ENCODE data around the gene PLA2G15. TPM values are rescaled to one million over a fixed set of nuclear protein-coding genes. Genes with fewer than 3 reads are reported as not detected.

The PLA2G15 gene
- total and polyA plus RNA-seq, 2 experiments from 2014 or later, result 3.1 to 14.8 TPM

DNA sequence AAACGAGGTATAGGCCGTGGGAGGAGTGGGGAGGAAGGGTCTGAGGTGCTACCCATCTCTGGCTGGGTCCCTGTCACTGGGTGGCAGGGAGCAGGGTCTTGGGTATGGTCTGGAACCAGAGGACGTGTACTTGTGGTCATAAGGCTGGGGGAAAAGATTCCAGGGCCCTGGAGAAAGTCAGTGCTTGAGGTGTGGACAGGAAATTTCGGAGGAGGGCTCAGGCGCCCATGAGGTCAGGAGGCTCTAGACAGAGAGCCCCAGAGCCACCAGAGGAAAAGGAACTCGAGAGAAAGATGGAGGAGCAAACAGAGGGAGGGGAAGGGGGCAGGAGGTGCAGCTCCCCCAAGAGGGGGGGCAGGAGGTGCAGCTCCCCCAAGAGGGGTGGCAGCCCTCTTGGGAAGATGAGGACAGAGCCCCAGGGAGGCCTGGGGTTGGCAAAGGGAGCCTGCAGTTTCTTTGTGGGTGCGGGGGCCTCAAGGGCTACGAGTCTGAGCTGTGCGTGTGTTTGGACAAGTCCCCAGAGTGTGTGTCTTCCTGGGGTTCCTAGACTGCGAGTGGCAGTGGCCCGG, 18.5 kb downstream of the PLA2G15 start:
- ATAC-seq, result no peak; the same call in 2 of the 3 replicates
- peak; percentile 14 for DNase-seq (ENCODE audit: low spot score)
- Histone ChIP-seq H3K4me3 (peak overlapping the region; percentile 81), H4K20me1 (replicated peaks; ENCODE audit: insufficient read depth) (no peaks in the 10 kb centered on the region; the same call in 1 of the 2 replicates), H3K9me2 (ENCODE audit: insufficient read depth) (no peaks in the 10 kb centered on the region), H3K79me2 (replicated peaks; ENCODE audit: insufficient read depth) (peaks cover 31% of the 10 kb centered on the region), H3K4me2 (peak overlapping the region; percentile 76), H3K27ac (ENCODE audit: low read depth) (no peak overlapping the region), H3K27me3 (ENCODE audit: insufficient read depth) (peaks cover 8% of the 10 kb centered on the region; the same call in 1 of the 2 replicates), H3F3A (replicated peaks; ENCODE audit: low read depth) (peaks cover 12% of the 10 kb centered on the region), H3K36me3 (ENCODE audit: insufficient read depth) (no peaks in the 10 kb centered on the region), H3K4me1 (ENCODE audit: insufficient read depth) (peaks cover 14% of the 10 kb centered on the region), H2AFZ (peak overlapping the region; percentile 94)
- peaks cover 29% of the 10 kb centered on the region for H3K27me3 Mint-ChIP-seq (ENCODE audit: insufficient read depth, low read depth, poor library complexity)
- TF ChIP-seq, protein P1, sequence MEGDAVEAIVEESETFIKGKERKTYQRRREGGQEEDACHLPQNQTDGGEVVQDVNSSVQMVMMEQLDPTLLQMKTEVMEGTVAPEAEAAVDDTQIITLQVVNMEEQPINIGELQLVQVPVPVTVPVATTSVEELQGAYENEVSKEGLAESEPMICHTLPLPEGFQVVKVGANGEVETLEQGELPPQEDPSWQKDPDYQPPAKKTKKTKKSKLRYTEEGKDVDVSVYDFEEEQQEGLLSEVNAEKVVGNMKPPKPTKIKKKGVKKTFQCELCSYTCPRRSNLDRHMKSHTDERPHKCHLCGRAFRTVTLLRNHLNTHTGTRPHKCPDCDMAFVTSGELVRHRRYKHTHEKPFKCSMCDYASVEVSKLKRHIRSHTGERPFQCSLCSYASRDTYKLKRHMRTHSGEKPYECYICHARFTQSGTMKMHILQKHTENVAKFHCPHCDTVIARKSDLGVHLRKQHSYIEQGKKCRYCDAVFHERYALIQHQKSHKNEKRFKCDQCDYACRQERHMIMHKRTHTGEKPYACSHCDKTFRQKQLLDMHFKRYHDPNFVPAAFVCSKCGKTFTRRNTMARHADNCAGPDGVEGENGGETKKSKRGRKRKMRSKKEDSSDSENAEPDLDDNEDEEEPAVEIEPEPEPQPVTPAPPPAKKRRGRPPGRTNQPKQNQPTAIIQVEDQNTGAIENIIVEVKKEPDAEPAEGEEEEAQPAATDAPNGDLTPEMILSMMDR (conservative IDR thresholded peaks at IDR 0.05; ENCODE audit: low read depth in 2 of 2), result peak in 1 of 2 experiments; percentile 73; a peak in 2 of 4 replicates
- TF ChIP-seq NANOG (IDR thresholded peaks at IDR 0.05; ENCODE audit: borderline replicate concordance), result no peak
- TF ChIP-seq EZH2 (IDR thresholded peaks at IDR 0.05; ENCODE audit: low read depth, unreplicated experiment), result no peak
- H3K36me3 Mint-ChIP-seq (ENCODE audit: low read depth), result no peaks in the 10 kb centered on the region; the same call in 2 of the 3 replicates
- no peaks in the 10 kb centered on the region; the same call in 2 of the 3 replicates for H3K9me3 Mint-ChIP-seq
- peak overlapping the region; percentile 78; the same call in 1 of the 2 replicates for H3K27ac Mint-ChIP-seq
- peaks cover 22% of the 10 kb centered on the region for H3K4me1 Mint-ChIP-seq
- H3K4me3 Mint-ChIP-seq, result peak overlapping the region; percentile 92

DNA sequence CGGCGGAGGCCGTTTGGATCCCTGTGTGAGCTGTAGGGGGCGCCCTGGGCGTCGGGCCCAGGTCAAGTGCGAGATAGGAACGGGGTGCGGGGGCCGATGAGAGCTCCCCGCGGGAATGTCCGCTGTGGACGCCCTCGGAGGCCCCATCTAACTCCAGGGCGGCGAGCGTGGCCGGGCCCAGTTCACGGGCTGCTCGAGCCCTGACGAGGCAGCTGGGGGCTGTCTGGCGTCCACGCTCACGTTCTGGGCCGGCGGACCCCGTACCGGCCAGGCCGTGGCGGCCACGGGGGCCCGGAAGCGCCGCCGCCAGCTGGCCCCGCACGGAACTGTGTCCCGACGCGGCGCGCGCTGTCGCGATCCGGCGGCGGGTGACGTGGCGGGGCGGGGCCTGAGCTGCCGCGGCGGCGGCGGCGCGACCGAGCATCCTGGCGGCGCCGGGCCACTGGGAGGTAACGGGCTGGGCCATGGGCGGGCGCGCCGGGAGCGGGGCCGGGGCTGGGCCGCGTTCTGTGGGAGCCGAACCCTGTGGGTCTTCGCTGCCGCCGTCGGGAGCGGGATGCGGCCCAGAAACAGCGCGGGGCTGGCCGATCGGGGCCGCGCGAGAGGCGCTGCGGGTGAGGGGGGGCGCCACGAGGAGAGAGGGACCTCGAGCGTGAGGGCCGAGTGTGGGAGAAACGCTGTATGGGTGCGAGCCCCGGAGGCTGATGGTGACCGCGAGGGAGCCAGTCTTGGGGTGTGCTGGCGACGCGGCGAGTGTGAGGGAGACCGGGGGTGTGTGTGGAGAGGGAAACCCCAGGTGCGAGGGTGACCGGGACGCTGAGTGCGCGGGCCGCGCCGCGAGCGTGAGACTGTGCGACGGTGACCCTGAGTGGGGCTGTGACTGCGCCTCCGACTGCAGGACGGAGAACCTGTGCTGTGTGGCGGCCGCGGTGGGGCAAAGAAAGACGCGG, 19.2 kb downstream of the PLA2G15 start, which contains the start of gene SLC7A6:
TSS of gene SLC7A6 (plus strand) at position 399 of the 950 bp plus-strand sequence. CDS start 10,201 bp downstream, outside the sequence.
- peak; percentile 70 for ATAC-seq

More for the DNA sequence above, 19.2 kb downstream of the PLA2G15 start, which contains the start of gene SLC7A6:
- Histone ChIP-seq H3K9me2 (ENCODE audit: insufficient read depth) (no peaks in the 10 kb centered on the region), H3K36me3 (ENCODE audit: insufficient read depth) (no peaks in the 10 kb centered on the region), H3K27ac (ENCODE audit: low read depth) (no peak within 1 kb of the TSS), H3K4me1 (ENCODE audit: insufficient read depth) (peaks cover 20% of the 10 kb centered on the region), H3K27me3 (ENCODE audit: insufficient read depth) (peaks cover 8% of the 10 kb centered on the region; the same call in 1 of the 2 replicates), H3F3A (replicated peaks; ENCODE audit: low read depth) (peaks cover 12% of the 10 kb centered on the region), H3K79me2 (replicated peaks; ENCODE audit: insufficient read depth) (peaks cover 38% of the 10 kb centered on the region), H3K4me3 (peak within 1 kb of the TSS; percentile 81), H3K4me2 (peak within 1 kb of the TSS; percentile 83), H4K20me1 (replicated peaks; ENCODE audit: insufficient read depth) (peaks cover under 1% of the 10 kb centered on the region), H2AFZ (peak within 1 kb of the TSS; percentile 97)
- no peak for TF ChIP-seq REST (IDR thresholded peaks at IDR 0.05; ENCODE audit: unreplicated experiment)
- TF ChIP-seq, protein P1 (conservative IDR thresholded peaks at IDR 0.05; ENCODE audit: low read depth in 2 of 2), result peak in 1 of 2 experiments; percentile 73; a peak in 2 of 4 replicates
- TF ChIP-seq ZNF114 (CRISPR knock-in tag; IDR thresholded peaks at IDR 0.05), result no peak
- TF ChIP-seq EZH2phosphoT487 (IDR thresholded peaks at IDR 0.05; ENCODE audit: unreplicated experiment), result no peak
- no peak for TF ChIP-seq NANOG (IDR thresholded peaks at IDR 0.05; ENCODE audit: borderline replicate concordance)
- peak; percentile 66; the same call in 1 of the 2 replicates for TF ChIP-seq CREB1 (CRISPR knock-in tag; IDR thresholded peaks at IDR 0.05; ENCODE audit: low read depth)
- no peak for TF ChIP-seq ZNF331 (CRISPR knock-in tag; IDR thresholded peaks at IDR 0.05; ENCODE audit: low read depth)
- no peaks in the 10 kb centered on the region; the same call in 2 of the 3 replicates for H3K36me3 Mint-ChIP-seq (ENCODE audit: low read depth)
- H3K9me3 Mint-ChIP-seq, result no peaks in the 10 kb centered on the region; the same call in 2 of the 3 replicates
- H3K4me1 Mint-ChIP-seq, result peaks cover 27% of the 10 kb centered on the region
- peak within 1 kb of the TSS; percentile 78; the same call in 1 of the 2 replicates for H3K27ac Mint-ChIP-seq
- peak within 1 kb of the TSS; percentile 92 for H3K4me3 Mint-ChIP-seq
- peaks cover 29% of the 10 kb centered on the region for H3K27me3 Mint-ChIP-seq (ENCODE audit: insufficient read depth, low read depth, poor library complexity)
- peak; percentile 81 for DNase-seq (ENCODE audit: low spot score)

Data from GM23338 (cell line).